ENCODE results near the gene VSTM2B.

VSTM2B gene

GRCh38 chr19:29533578-29534544, 8.1 kb downstream of the VSTM2B start:
- no peak overlapping the region for H3K4me3 ChIP-seq (ENCODE audit: control insufficient read depth, low read depth, low read length)
- DNase-seq (ENCODE audit: low read depth) = no peak
- TF ChIP-seq CTCF (conservative IDR thresholded peaks at IDR 0.05; ENCODE audit: control insufficient read depth, insufficient read depth, low read depth, low read length) = no peak

GRCh38 chr19:29535214-29535831, 9.5 kb downstream of the VSTM2B start:
- H3K4me3 ChIP-seq (ENCODE audit: control insufficient read depth, low read depth, low read length) = no peak overlapping the region
- DNase-seq (ENCODE audit: low read depth) = no peak
- no peak for TF ChIP-seq CTCF (conservative IDR thresholded peaks at IDR 0.05; ENCODE audit: control insufficient read depth, insufficient read depth, low read depth, low read length)

GRCh38 chr19:29535984-29536508, 10.3 kb downstream of the VSTM2B start:
- DNase-seq (ENCODE audit: low read depth) = no peak
- H3K4me3 ChIP-seq (ENCODE audit: control insufficient read depth, low read depth, low read length) = no peak overlapping the region
- no peak for TF ChIP-seq CTCF (conservative IDR thresholded peaks at IDR 0.05; ENCODE audit: control insufficient read depth, insufficient read depth, low read depth, low read length)

- no peak for DNase-seq (ENCODE audit: low read depth)
- no peak overlapping the region for H3K4me3 ChIP-seq (ENCODE audit: control insufficient read depth, low read depth, low read length)
- TF ChIP-seq CTCF (conservative IDR thresholded peaks at IDR 0.05; ENCODE audit: control insufficient read depth, insufficient read depth, low read depth, low read length) = no peak
Measured at GRCh38 chr19:29537181-29537580, 11.4 kb downstream of the VSTM2B start.

- no peak for DNase-seq (ENCODE audit: low read depth)
- H3K4me3 ChIP-seq (ENCODE audit: control insufficient read depth, low read depth, low read length) = no peak overlapping the region
- TF ChIP-seq CTCF (conservative IDR thresholded peaks at IDR 0.05; ENCODE audit: control insufficient read depth, insufficient read depth, low read depth, low read length) = no peak
Measured at GRCh38 chr19:29537601-29538000, 11.8 kb downstream of the VSTM2B start.

GRCh38 chr19:29538146-29538545, 12.4 kb downstream of the VSTM2B start:
- TF ChIP-seq CTCF (conservative IDR thresholded peaks at IDR 0.05; ENCODE audit: control insufficient read depth, insufficient read depth, low read depth, low read length) = no peak
- H3K4me3 ChIP-seq (ENCODE audit: control insufficient read depth, low read depth, low read length) = no peak overlapping the region
- DNase-seq (ENCODE audit: low read depth) = no peak
